Activated naive CD8-positive, alpha-beta T cell treated with anti-CD3 and anti-CD28 coated beads for 36 hours (primary cell): ENCODE results near the gene CHST9. TPM values are rescaled to one million over a fixed set of nuclear protein-coding genes. Genes with fewer than 3 reads are reported as not detected.
"Not testable (repeated sequence)": the region's sequence is repeated elsewhere in the genome, so short reads cannot be mapped to it uniquely, and the experiment has no call there.

Source experiments
- DNase-seq: peaks from one replicate; pipeline ENCODE4 v3.0.0; 2021
- H3K27ac Mint-ChIP-seq: one replicate; pipeline ENCODE4 v1.8.0; 2022; ENCODE audit warnings: mild to moderate bottlenecking, moderate library complexity, mixed read lengths
- H3K27me3 Mint-ChIP-seq: one replicate; pipeline ENCODE4 v1.8.0; 2022; ENCODE audit warnings: mild to moderate bottlenecking, mixed read lengths
- H3K36me3 Mint-ChIP-seq: one replicate; pipeline ENCODE4 v1.8.0; 2021; ENCODE audit warnings: mild to moderate bottlenecking, mixed read lengths
- H3K4me1 Mint-ChIP-seq: one replicate; pipeline ENCODE4 v1.8.0; 2021; ENCODE audit warnings: mixed read lengths
- H3K4me3 Mint-ChIP-seq: one replicate; pipeline ENCODE4 v1.8.0; 2022; ENCODE audit warnings: mild to moderate bottlenecking, moderate library complexity, mixed read lengths
- H3K9me3 Mint-ChIP-seq: one replicate; pipeline ENCODE4 v1.8.0; 2022; ENCODE audit warnings: mixed read lengths
- total RNA-seq, 2 experiments: library from RNA; stranded (reverse); gene quantifications; one replicate each; pipeline ENCODE4 v1.2.3, GENCODE V29; 2021

The CHST9 gene
- total RNA-seq, 2 experiments from 2014 or later: not detected

DNA sequence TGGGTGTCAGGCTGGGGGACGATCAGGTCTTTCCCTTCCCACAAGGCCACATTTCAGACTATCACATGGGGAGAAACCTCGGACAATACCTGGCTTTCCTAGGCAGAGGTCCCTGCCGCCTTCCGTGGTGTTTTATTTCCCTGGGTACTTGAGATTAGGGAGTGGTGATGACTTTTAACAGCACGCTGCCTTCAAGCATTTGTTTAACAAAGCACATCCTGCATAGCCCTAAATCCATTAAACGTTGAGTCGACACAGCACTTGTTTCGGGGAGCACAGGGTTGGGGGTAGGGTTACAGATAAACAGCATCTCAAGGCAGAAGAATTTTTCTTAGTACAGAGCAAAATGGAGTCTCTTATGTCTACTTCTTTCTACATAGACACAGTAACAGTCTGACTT lies 257.3 kb downstream of the CHST9 start:
- H3K9me3 Mint-ChIP-seq, H3K36me3 Mint-ChIP-seq, DNase-seq, H3K27me3 Mint-ChIP-seq, H3K4me1 Mint-ChIP-seq, H3K4me3 Mint-ChIP-seq, H3K27ac Mint-ChIP-seq: not testable (repeated sequence)

DNA sequence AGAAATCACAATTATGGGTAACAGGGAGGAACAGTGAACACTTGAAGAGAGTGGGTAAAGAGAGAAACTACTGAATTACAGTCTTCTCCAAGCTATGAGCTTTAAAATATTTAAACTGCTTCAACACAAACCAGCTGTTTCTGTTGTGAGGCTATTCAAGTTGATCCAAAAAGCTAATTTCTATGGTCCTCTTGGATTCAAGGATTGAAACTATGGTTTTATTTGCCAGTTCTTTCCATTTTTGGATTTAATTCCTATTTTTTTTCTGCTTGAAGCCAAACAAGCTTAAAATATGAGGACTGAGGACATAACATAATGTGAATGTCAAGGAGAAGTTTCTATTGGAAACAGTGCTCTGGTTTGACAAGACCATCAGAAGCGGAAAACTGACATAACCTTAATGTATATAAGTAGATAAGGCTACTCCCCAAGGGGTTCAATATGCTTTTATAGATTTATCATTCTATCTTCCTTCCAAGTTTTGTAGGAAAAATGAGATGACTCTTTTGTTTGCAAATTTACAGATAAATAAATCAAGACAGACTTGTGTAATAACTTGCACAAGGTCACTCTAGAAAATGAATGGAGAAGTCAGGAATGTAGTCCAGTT lies 258.9 kb downstream of the CHST9 start:
- Mint-ChIP-seq H3K4me3 (no peak overlapping the region), H3K9me3 (peaks cover 2% of the 10 kb centered on the region), H3K36me3 (no peaks in the 10 kb centered on the region), H3K27me3 (peaks cover 6% of the 10 kb centered on the region), H3K27ac (no peak overlapping the region), H3K4me1 (no peaks in the 10 kb centered on the region)
- DNase-seq: no peak

DNA sequence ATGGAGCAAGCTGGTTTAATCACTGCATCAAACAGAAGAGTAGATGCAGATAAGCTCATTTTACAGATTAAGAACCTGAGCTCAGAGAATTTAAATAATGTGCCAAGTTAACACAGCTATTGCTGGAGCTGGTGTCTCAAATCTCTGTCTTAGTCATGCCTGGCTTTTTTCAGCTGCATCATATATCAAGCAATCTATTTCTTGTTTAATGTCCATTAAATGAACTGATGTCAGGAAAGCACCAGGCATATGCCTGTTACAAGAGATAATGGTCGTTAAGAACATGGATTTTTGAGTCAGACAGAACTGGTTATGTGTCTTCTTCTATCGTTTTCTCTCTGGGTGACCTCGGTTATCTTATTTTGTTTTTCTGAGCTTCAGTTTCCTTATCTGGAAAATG lies 259.8 kb downstream of the CHST9 start:
- Mint-ChIP-seq H3K27me3 (peaks cover 6% of the 10 kb centered on the region), H3K9me3 (peaks cover 2% of the 10 kb centered on the region), H3K4me3 (no peak overlapping the region), H3K4me1 (no peaks in the 10 kb centered on the region), H3K36me3 (no peaks in the 10 kb centered on the region), H3K27ac (no peak overlapping the region)
- DNase-seq: no peak

DNA sequence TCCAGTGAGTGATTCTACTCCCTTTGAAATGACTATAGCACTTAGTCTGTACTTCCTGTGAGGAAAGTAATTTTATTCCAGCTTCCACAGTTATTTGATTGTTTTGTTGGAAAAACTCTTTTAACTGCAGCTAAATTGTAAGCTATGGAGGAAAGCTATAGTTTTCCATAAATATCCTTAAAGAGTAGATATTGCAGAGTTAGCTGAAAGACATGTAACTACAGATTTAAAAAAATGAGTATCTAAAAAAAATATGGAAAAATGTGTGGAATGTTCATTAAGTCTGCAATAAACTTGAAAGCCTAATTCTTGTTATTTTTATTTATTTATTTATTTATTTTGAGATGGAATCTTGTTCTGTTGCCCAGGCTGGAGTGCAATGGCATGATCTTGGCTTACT lies 262.8 kb downstream of the CHST9 start:
- Mint-ChIP-seq H3K36me3 (no peaks in the 10 kb centered on the region), H3K9me3 (peaks cover 3% of the 10 kb centered on the region), H3K4me1 (no peaks in the 10 kb centered on the region), H3K27me3 (peaks cover 6% of the 10 kb centered on the region), H3K4me3 (no peak overlapping the region), H3K27ac (no peak overlapping the region)
- DNase-seq: no peak

DNA sequence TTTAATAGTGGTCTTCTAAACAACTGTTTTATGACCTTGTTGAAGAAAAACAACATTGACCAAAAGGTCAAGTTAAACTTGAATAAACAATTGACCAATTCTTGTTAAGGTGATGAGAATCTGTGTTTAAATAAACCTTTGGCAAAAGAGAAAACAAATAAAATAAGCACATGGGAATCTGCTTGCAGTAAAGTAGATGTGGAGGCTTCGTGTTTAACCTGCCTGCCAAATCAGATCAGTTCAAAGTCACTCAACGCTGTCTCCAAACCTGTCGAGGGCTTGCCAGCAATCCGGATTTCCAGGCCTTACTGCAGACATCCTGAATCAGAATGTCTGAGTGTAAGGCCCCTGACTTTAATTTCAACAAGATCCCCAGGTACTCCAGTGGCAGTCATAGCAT lies 264.5 kb downstream of the CHST9 start:
- Mint-ChIP-seq H3K4me1 (no peaks in the 10 kb centered on the region), H3K36me3 (no peaks in the 10 kb centered on the region), H3K27ac (no peak overlapping the region)

DNA sequence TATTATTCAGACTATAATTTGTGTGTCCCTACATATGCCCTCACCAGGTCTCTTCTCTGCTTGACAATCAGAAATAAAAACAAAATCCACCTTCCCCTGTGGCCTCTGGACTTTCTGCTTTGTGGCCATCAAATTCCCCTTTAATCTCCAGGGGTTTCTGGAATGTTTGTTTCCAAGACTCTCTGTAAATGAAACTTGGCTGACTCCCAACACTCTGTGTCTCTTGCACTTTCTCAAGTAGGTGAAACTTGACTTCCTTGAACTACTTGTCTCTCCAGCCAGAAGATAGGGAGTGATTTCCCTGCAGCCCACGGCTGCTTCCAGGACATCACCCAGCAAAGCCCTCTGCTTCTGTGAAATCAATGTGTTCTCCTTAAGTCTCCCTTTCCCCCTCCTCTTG lies 265.5 kb downstream of the CHST9 start:
- Mint-ChIP-seq H3K9me3 (peaks cover 3% of the 10 kb centered on the region), H3K4me1 (no peaks in the 10 kb centered on the region), H3K27ac (no peak overlapping the region), H3K4me3 (no peak overlapping the region), H3K36me3 (no peaks in the 10 kb centered on the region), H3K27me3 (peaks cover 6% of the 10 kb centered on the region)
- no peak for DNase-seq

More for the DNA sequence above, 264.5 kb downstream of the CHST9 start:
- Mint-ChIP-seq H3K4me3 (no peak overlapping the region), H3K27me3 (peaks cover 6% of the 10 kb centered on the region), H3K9me3 (peaks cover 3% of the 10 kb centered on the region)
- DNase-seq: no peak

DNA sequence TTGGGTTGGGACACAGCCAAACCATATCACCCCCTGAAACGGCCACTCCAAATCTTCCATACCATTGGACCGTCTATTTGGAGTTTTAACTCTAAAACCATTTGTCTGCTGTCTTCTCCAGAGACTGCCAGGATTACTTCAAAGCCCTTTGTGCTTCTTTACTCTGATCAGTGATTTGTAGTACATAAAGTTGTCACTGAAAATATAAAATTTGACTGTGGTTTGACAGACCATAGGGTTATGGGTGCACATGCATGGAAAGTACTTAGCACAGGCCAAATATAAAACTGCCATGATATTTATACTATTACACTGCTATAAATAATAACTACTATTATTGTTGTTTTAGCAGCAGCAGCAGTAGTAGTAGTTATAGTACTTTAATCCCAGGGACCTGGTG lies 265.9 kb downstream of the CHST9 start:
- Mint-ChIP-seq H3K4me1 (no peaks in the 10 kb centered on the region), H3K27ac (no peak overlapping the region), H3K4me3 (no peak overlapping the region), H3K36me3 (no peaks in the 10 kb centered on the region), H3K27me3 (peaks cover 6% of the 10 kb centered on the region), H3K9me3 (peaks cover 3% of the 10 kb centered on the region)
- no peak for DNase-seq

DNA sequence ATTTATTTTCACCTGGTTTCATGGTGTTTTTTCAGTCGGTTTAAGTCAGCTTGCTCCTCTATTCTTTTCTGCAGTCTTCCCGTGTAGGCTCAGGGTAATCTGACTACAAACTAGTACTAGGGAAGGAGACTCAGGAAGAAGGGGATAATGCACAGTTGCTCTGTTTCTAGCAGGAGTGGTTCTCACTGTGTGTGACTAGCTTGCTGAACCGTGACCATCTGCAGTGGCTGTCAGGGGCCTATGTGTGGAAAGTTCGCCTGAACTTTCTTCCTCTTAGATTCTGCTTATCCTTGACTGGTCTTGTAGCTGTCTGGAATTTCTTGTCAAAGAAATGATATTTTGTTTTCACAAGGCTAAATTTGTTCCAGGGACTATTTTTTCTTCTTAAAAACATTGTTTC lies 273.3 kb downstream of the CHST9 start:
- no peaks in the 10 kb centered on the region for H3K27me3 Mint-ChIP-seq
- H3K27ac Mint-ChIP-seq: no peak overlapping the region
- no peak for DNase-seq
- H3K36me3 Mint-ChIP-seq: no peaks in the 10 kb centered on the region
- no peaks in the 10 kb centered on the region for H3K4me1 Mint-ChIP-seq
- H3K4me3 Mint-ChIP-seq: no peak overlapping the region
- no peaks in the 10 kb centered on the region for H3K9me3 Mint-ChIP-seq

DNA sequence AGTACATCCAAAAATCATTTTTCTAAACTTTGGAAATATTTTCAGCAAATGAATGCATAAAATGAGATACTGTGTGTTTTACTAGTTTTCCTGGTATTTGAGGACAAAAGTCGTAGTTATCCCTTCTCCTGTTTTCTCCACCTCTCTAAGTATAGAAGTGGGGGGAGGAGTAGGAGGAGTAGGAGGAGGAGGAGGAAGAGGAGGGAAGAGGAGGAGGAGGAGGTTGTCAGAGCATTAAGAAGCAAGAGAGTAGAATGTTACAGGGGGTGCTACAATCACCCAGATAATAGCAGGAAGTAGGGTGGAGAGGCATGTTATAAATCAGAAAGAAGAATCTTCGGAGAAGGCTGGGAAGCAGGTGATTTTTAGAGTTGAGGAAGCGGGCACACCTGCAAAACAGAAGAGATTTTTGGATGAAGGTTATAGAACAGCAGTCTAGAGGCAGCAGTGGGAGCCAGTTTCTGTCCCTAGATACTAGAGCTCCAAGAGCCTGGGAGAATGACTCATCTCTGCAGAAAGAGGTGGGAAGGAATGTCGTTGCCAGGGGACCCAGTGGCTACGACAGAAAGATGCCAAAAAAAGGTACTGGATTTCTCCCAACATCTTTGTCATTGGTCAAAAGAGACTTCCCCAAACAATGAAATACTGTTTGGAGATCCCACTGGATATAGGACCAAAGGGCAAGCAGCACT lies 275.4 kb downstream of the CHST9 start:
- H3K27ac Mint-ChIP-seq: no peak overlapping the region
- H3K4me3 Mint-ChIP-seq: no peak overlapping the region
- no peaks in the 10 kb centered on the region for H3K27me3 Mint-ChIP-seq
- no peaks in the 10 kb centered on the region for H3K36me3 Mint-ChIP-seq
- H3K9me3 Mint-ChIP-seq: no peaks in the 10 kb centered on the region
- H3K4me1 Mint-ChIP-seq: no peaks in the 10 kb centered on the region
- no peak for DNase-seq

DNA sequence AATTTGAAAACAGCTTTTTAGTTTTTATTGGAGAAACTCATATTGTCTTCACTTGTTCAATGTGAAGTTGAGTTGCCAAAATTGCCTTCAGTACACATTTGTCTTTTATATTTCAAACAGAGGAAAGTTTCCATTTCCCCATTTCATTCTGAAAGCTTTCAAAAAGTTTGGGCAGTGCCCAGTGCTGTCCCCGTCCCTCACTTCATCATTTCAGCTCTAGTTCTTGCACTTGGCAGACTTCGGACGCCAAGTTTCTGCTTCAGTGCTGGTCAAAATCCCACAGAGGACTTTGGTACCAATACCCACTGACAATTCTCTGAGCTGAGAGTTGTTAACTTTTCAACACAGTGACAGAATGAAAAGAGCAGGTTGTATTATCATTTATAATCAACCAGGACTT lies 276.2 kb downstream of the CHST9 start:
- H3K4me1 Mint-ChIP-seq: no peaks in the 10 kb centered on the region
- no peak overlapping the region for H3K27ac Mint-ChIP-seq
- H3K4me3 Mint-ChIP-seq: no peak overlapping the region
- H3K27me3 Mint-ChIP-seq: no peaks in the 10 kb centered on the region
- peaks cover 4% of the 10 kb centered on the region for H3K9me3 Mint-ChIP-seq
- H3K36me3 Mint-ChIP-seq: no peaks in the 10 kb centered on the region
- no peak for DNase-seq

DNA sequence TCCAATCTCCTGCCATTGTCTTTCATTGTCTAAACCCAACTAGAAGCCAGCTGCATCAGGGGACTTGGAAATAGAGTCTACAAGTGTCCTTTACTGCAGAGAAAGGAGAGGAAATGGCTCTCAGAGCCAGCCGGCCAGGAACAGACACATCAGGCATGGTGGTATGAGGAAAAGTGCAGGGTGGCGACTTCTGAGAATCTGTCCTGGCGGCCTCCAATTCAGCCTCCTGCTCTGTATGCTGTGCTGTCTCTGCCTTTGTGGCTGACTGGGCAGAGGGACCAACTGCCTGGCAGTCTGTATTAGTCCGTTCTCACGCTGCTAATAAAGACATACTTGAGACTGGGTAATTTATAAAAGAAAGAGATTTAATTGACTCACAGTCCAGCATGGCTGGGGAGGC lies 282.8 kb downstream of the CHST9 start:
- H3K4me1 Mint-ChIP-seq: no peaks in the 10 kb centered on the region
- H3K27ac Mint-ChIP-seq: no peak overlapping the region
- no peak overlapping the region for H3K4me3 Mint-ChIP-seq
- H3K9me3 Mint-ChIP-seq: peaks cover 4% of the 10 kb centered on the region
- H3K36me3 Mint-ChIP-seq: no peaks in the 10 kb centered on the region
- DNase-seq: no peak
- no peaks in the 10 kb centered on the region for H3K27me3 Mint-ChIP-seq

DNA sequence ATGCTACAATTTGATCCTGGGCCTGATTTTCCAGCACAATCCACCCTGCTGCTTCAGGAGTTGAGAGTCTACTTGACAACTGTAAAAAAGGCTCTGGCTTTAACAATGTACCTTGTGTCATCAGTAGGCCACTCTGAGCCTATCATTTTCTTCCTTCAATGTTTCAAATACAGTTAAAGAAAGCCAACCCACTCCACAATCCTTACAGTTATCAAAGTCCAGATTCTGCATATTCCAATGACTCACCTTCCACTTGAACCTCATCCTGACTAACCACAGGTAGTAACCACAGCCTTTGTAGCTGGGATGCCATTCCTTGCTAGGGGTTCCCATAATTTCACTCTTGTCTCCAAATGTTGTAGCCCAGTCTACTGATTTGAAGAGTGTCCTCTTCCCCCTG lies 284.1 kb downstream of the CHST9 start:
- no peaks in the 10 kb centered on the region for H3K4me1 Mint-ChIP-seq
- H3K4me3 Mint-ChIP-seq: no peak overlapping the region
- H3K27me3 Mint-ChIP-seq: no peaks in the 10 kb centered on the region
- no peak for DNase-seq
- peaks cover 4% of the 10 kb centered on the region for H3K9me3 Mint-ChIP-seq
- no peaks in the 10 kb centered on the region for H3K36me3 Mint-ChIP-seq
- H3K27ac Mint-ChIP-seq: no peak overlapping the region

DNA sequence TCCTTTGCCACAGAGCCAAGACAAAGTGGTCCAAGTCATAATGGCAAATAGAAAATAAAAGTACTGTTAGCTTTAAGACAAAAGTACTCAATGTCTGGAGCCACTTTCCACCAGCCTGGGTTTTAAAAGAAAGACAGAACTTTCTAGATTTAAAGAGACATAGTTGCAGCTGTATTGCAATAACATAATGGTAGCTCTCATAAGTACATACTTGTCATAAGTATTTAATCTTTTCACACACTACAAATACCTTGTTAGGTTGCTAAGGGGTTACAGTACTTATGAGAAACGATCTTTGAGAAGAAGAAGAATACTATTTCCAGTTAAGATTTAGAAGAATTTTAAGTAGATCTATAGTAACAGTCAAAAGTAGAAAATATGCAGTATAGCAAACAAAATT lies 290.7 kb downstream of the CHST9 start:
- no peaks in the 10 kb centered on the region for H3K36me3 Mint-ChIP-seq
- no peaks in the 10 kb centered on the region for H3K27me3 Mint-ChIP-seq
- H3K4me1 Mint-ChIP-seq: no peaks in the 10 kb centered on the region
- DNase-seq: no peak
- no peak overlapping the region for H3K27ac Mint-ChIP-seq
- H3K4me3 Mint-ChIP-seq: no peak overlapping the region
- H3K9me3 Mint-ChIP-seq: no peaks in the 10 kb centered on the region

DNA sequence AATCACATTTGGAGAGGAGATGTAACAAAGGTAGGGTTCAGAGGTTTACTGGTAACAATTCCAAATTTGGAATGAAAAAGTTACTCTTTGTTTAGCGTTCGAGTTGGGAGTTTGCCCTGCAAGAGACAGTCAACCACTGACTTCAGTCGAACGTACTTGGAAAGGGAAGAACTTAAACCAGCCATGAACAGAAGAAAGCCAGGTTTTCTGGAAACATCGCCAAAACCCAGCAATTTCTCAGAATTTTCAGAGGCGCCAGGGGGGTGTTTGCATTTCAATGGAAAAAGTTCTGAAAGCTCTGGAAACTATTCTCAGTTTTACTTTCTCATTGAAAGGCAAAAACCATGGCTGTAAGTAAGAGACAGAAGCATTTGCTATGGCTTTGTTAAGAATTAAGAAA lies 291.1 kb downstream of the CHST9 start:
- no peak overlapping the region for H3K27ac Mint-ChIP-seq
- H3K27me3 Mint-ChIP-seq: no peaks in the 10 kb centered on the region
- H3K4me3 Mint-ChIP-seq: no peak overlapping the region
- H3K36me3 Mint-ChIP-seq: no peaks in the 10 kb centered on the region
- H3K4me1 Mint-ChIP-seq: no peaks in the 10 kb centered on the region
- DNase-seq: no peak
- no peaks in the 10 kb centered on the region for H3K9me3 Mint-ChIP-seq

DNA sequence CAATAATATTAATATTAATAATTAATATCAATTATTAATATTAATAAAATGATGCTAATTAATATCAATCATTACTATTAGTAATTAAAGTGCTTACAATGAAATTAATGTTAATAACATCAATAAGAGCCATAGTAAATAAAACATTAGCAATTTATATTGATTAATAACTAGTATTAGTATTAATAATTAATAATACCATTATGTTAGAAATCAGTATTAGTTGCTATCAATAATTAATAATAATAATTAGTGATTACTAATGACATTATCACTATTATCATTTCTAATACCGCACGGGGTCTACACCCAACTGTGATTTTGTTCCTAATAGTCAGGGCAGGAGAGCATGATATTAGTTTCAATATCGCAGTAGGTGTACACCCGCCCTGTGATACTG lies 296.8 kb downstream of the CHST9 start:
- H3K9me3 Mint-ChIP-seq: no peaks in the 10 kb centered on the region
- peaks cover 3% of the 10 kb centered on the region for H3K27me3 Mint-ChIP-seq
- H3K4me3 Mint-ChIP-seq: no peak overlapping the region
- no peak overlapping the region for H3K27ac Mint-ChIP-seq
- H3K4me1 Mint-ChIP-seq: no peaks in the 10 kb centered on the region
- DNase-seq: no peak
- no peaks in the 10 kb centered on the region for H3K36me3 Mint-ChIP-seq

DNA sequence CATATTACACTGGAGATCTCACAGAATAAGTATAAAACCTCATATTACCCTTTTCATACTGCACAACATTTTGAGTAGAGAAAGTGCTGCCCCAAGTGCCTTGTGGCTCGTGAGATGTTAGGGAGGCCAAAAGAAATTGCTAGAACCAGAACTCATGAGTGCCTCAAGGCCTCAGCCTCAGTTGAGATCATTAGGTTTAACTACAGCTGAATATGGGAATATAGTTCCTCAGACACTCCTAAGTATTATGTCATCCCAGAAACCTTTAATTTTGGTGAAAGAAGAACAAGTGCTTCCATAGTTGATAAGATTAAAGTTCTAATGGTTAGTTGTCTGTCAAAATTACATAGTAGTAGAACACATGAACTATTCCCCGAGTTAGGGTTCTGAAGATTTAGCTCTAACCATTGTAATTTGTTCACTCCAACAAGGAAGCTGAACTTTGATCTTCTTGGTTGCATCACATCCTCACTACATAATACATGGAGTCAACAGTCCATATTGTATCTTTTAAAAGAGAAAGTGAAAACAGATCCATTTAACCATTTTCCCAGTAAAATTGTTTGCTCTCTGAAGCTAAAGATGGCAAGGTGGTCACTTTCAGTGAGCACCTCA lies 310.0 kb downstream of the CHST9 start:
- Mint-ChIP-seq H3K27me3 (peaks cover 5% of the 10 kb centered on the region), H3K27ac (no peak overlapping the region), H3K9me3 (no peaks in the 10 kb centered on the region), H3K36me3 (no peaks in the 10 kb centered on the region), H3K4me3 (no peak overlapping the region), H3K4me1 (no peaks in the 10 kb centered on the region)
- no peak for DNase-seq
